HG02642 (cell line): ENCODE measurements around the gene TNS3.
A peak's percentile ranks its signal among the peaks of the same experiment; 100 is the strongest.

Source experiments
- ATAC-seq: cut with Tn5 transposase; IDR thresholded peaks from one replicate; pipeline ENCODE4 v1.9.1; 2021; ENCODE audit warnings: mild to moderate bottlenecking; ENCODE audit not compliant: unreplicated experiment, poor library complexity

Gene TNS3

GRCh38 chr7:47492716-47493325 lies 89.1 kb downstream of the TNS3 start:
- ATAC-seq = no peak

DNA sequence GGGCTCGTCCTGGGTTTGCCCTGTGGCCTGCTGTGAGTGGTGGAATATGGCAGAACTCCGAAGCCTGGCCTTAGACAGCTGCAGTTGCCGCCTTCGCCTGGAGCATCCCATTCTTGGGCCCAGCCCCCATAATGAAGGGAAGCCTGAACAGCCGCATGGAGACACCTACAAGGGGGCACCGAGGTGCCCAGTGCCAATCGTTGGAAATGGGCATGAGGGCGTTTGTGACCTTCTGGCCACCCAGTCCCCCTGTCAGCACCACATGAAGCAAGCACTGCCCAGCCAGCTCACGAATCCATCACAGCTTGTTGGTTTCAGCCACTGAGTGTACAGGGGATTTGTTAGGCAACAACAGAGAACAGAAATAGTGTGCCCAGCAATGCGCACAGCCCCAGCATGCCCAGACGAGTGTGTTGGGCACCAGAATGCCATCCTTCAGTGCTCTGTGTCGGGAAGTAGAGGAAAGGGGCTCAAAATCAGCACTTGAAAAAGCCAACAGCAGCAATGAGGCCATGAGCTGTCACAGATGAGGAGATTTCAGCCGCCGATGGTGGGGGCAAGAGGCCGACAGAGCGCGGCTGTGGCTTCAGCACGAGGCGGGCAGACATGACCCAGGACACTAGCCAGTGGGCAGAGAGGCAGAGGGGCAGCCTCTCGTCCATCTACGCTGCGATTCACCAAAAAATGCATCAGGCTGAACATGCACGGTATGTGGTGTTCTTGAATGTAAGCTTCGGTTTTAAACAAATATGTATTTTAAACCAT lies 91.2 kb downstream of the TNS3 start:
- no peak for ATAC-seq

DNA sequence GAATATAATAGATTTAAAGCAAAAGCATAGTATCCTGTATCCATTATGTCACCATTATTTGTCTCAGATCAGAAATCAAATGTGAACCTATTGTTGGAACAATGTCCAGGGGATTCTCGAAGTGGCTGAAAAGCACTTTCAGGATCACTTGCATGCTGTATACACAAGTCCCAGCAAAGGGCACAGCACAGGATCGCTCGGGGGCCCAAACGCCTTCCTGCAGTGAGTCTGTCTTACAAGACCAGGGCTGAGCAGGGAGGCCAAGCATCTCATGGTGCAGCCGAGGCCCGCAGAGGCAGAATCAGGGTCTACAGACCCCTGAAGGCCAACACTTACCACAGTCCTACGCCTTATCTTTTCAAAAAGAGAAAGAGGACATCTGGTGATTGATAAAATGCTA lies 92.3 kb downstream of the TNS3 start:
- no peak for ATAC-seq

GRCh38 chr7:47488969-47489342 lies 93.0 kb downstream of the TNS3 start:
- ATAC-seq = no peak

DNA sequence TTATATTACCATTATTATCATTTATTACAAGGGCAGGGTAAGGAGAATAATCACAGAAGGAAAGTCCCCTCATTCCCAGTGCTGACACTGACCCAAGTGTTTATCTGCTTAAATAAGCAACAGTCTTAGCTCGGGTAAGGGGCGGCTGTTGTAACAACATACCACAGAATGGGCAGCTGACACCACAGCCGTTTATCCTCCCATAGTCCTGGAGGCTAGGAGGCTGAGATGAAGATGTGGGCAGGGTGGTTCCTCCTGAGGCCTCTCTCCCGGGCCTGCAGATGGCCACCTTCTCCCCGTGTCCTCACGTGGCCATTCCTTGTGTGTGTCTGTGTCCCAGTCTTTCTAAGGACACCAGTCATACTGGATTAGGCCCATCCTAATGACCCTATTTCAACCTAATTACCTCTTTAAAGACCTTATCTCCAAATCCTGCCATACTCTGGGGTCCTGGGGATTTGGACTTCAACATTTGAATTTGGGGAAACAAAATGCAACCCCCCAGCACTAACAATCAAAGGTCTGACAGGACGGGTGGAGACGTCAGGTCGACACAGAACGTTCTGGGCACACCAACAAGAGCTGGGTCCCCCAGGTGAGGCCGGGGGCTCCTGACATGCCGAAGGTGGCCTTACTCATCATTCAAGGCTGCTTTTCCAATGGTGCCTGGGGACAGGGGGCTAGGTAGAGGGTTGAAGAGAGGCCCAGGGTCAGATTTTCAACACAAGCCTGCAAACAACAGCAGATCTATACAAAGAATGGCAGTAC lies 93.5 kb downstream of the TNS3 start:
- no peak for ATAC-seq

DNA sequence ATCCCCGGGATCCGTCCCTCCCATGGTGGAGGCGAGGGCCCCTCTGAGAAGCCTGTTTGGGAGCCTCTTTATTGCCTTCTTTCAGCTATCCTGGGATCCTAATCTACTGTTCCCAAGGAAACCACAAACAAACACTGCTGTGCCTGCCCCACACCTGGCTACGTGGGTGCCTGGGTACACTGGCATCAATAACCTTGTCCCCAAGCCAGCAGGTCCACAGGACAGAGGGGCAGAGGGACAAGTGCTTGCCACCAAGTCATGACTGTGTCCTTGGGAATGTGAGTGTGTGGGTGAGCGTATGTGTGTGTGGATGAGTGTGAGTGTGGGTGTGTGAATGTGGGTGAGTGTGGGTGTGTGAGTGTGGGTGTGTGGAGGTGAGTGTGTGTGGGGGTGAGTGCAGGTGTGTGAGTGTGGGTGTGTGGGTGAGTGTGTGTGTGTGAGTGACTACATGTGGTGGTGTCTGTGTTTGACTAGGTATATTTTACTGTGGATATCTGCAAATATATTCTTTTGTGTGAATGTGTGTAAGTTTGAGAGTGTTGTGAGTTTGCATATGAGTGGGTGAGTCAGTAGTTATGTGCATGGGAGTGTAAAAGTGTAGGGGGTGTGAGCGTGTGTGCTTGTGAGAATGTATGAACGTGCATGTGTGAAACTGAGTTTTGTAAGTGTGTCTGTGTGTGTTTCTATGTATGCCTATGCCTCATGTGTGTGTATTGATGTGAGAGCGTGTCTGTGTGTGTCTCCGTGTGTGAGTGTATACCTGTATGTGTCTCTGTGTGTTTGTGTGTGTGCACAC lies 96.1 kb downstream of the TNS3 start:
- ATAC-seq = no peak

DNA sequence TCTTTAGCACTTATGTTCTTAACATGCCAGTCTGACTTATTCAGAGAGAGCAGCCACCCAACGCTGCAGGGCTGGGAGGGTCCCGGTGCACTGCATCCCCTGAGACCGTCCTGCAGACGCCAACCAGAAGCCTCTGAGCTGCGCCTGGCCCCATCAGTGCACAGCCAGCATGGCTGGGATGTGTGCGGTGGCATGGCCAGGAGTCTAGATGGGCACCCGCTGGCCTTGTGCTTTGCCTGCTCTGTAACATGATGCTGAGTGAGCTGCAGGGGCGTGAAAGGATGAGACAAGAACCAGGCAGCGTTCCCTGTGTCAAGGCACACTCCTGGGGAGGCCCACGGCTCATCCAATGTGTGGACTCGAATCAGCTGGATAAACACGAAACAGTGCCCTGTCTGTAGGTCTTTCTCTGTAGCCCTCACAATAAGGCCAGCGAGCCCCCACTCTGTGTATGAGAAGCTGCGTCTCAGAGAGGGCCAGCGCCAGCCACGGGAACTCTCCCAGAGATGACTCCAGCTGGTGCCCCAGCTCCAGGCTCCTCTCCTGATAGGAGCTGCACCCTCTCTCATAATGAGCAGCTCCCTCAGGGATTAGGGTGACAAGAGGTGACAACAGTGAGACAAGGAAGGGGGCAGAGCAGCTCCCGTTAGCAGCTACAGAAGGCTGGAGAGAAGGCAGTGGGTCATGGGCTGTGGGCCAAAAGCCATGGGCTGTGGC lies 96.8 kb downstream of the TNS3 start:
- no peak for ATAC-seq

DNA sequence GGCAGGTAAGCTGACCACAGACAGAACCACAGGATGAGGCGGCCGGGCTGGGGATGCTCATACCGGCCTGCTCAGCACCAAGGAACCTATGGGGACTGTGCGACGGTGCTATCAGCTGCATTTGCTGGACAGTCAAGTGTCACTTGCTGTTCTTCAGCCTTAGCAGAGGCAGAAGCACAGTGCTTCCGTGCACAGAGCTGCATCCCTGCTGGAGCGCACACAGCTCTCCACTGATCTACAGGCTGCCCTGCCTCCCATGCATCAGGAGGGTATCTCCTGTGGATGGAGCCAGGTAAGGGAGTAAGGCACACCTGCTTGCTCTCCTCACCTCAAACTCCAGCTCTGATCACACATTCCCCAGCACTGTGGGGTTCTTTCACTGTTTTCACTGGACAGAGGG lies 97.5 kb downstream of the TNS3 start:
- ATAC-seq = no peak

DNA sequence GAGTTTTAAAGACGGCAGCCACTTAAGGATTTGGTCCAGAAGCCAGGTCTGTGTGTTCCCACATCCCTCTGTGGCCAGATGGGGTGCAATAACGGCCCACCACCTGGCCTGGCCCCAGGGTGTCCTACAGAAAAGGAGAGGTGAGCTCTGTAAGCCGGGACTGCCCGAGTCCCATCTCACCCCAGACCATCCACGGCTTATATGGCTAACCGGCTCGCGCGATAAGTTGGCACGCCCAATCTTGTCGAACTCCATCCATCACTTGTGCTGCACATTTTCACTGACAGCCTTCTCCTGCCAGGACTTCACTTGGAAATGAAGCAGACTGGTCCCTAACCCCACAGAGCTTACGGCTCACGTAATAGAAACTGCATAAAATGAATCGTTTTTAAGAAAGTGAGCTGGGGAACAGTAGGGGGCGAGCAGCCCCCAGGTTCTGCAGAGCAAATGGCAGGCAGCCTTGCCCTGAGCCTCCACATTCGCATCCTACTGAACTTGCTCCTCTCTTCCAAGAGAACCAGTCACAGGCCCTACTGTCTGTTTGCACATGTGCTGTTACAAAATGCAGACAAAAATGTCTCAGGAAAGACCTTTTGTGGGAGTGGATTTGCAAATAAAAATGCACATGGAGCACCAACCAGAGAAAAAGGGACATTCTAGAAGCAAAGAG lies 98.2 kb downstream of the TNS3 start:
- ATAC-seq = no peak

GRCh38 chr7:47482013-47482875 lies 99.7 kb downstream of the TNS3 start:
- ATAC-seq = peak; percentile 46

DNA sequence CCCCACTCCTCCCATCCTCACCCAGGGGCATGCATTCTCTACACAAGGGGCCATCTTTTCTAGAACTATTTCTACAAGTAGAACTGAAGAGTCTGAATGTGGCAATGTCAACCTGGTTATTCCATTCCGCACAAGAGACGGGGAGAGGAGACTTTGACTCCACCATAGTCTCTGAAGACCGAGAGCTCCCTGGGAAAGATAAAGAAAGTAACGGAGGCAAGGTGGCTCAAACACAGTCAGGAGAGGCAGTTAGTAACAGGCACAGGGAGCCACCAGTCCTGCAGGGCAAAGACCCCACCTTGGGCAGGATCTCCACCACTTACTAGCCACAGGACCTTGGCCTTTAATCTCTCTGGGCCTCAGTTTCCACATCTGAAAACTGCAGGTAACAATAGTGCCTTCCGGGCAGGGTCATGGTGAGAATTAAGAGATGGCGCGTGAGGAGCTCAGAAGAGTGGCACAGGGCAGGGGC lies 100.3 kb downstream of the TNS3 start:
- no peak for ATAC-seq

- peak; percentile 55 for ATAC-seq
These were observed 101.1 kb downstream of the TNS3 start for GRCh38 chr7:47480576-47481538.

DNA sequence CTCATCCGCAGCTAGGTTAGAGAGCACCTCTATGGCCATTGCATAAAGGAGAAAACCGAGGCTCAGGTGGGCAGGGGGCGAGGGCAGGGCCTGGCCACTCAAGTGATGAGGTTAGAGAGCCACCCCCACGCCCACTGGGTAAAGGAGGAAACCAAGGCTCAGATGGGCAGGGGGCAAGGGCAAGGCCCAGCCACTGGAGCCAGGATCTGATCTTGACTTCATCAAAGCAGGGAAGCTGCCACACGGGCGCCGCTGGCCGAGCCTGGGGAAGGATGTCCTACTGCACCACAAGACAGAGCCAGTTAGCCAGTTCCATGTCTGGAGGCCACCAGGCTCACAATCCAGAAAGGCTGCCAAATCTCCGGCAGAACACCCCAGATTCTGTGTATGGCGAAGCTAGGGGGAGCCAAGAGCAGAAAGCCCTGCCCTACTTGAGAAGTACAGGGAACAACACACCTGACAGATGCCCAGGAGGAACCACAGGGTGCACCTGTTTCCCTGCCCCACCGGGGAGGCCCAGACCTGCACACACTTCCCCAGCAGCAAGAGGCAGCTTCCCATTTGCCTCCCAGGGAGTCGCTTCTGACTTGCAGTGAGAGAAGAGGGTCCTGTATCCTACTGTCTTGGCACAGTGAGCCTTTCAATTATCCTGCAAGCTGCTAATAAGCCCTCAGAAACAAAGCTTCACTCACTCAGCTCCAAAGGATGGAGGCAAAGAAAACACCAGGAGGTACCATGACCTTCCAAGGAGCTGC lies 101.9 kb downstream of the TNS3 start:
- ATAC-seq = no peak

DNA sequence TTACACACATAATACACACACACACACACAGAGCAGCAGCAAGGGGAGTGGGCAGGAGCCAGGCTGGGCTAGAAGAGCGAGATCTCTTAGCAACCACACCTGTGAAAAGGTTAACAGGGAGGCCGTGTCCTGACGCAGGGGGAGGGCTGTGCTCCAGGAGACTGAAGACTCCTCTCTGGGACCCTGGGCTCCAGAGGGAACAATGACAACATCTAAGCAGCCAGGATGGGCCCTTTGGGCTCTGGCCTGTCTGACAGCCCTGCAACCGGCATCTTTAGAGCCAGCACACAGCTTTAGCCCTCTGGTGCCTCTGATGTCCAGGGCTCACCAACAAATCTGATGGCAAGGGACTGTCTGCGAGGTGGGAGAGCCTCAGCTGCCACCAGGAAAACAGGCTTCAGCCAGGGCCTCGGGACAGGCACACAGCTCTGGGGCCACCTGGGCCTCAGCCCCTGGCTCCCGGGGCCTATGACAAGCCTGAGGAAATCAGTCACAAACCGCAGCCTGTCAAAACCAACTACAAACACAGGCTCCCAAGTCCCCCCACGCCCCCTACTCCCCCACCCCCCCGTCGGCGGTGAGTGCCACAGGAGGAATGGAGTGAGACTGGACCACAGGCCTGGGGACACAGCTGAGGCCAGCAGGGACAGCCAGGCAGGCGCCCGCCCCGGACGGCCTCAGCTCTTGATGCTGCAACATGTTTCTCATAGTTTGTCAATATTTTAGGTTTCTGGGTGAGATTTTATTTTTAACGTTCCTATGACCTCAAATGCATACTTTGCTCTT lies 102.8 kb downstream of the TNS3 start:
- no peak for ATAC-seq

DNA sequence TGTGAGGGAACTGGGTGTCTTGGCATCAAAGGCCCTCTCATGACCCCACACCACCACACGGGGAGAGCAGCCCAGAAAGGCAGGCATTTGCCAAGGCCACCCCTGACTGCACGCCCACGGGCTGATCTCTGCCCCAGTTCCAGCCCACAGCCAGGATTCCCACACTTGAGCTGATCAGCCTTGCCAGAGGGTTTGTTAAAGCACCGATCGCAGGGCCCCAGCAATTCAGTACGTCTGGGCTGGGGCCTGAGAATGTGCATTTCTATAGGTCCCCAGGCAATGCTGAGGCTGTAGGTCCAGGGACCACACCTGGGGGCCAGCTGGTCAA lies 103.9 kb downstream of the TNS3 start:
- no peak for ATAC-seq
